CD4-positive, alpha-beta T cell treated with Interferon alpha-2 for 1 hour (primary cell): Measurements from ENCODE around the gene YJU2.
A peak's percentile ranks its signal among the peaks of the same experiment; 100 is the strongest.

ENCODE experiments used
- DNase-seq, 2 donors: peaks; one replicate each; pipeline ENCODE4 v3.0.0-alpha.2; 2020 to 2022

The YJU2 gene

GRCh38 chr19:4301590-4302242 is 54.8 kb downstream of the YJU2 start:
- no peak for DNase-seq

DNA sequence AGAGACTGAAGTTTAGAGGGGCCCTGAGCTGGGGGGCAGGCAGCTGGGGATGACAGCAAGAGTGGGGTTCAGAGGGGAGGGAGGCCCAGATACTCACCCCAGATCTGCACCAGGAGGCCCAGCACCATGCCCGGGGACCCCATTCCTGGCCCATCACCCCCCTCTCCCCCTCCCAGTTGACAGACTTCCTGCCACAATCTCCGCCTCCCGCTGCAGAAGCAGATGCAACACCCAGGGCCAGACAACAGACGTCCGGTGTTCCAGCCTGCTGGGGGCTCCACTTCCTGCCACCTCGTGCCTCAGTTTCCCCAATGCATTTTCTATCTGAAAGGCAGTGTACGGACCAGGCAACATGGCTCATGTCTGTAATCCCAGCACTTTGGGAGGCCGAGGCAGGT is 55.4 kb downstream of the YJU2 start, which contains the start of gene TMIGD2:
TMIGD2 (minus strand) TSS at position 147 of the 398 bp plus-strand sequence; CDS start at position 143, 4 bp downstream.
- peak in 1 of 2 donors; percentile 17 for DNase-seq

GRCh38 chr19:4303819-4304537 is 57.1 kb downstream of the YJU2 start:
- DNase-seq: no peak

DNA sequence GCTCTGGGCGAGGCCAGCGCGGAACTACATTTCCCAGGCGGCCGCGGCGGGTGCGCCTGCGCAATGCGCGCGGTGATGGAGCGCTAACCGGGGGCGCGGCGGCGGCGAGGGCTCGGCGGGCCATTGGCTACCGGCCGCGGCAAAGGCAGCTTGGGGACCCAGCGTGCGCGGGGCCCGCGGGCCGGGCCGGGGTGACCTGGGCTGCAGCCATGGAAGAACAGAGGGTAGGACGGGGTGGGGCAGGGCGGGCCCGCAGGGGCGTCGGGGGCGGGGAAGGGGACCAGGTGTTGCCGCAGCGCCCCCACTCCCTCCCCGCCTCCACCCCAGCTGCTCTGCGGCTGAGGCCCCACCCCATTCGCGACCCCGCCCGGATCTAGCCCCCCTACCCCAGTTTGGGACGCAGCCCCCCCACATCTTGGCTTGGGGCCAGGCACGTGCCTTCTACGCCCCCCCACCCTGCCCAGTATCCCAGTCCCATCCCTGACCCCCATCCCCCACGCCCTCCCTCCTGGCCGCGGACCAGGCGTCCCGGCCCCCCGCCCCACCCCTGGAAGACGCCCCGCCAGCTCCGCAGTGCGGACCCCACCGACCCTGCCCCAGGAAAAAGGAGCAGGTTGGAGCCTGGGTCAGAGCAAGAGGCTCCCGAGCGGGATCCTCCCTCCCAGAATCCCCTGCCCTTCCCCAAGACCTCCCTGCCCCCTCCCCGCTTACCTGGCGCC is 57.8 kb downstream of the YJU2 start, which contains the start of gene FSD1:
FSD1 (plus strand) TSS at position 61 of the 719 bp plus-strand sequence; CDS start at position 210, 149 bp downstream.
- DNase-seq: peak; percentile 63 to 64

- DNase-seq: no peak
These were observed 58.4 kb downstream of the YJU2 start for GRCh38 chr19:4305257-4305612.

DNA sequence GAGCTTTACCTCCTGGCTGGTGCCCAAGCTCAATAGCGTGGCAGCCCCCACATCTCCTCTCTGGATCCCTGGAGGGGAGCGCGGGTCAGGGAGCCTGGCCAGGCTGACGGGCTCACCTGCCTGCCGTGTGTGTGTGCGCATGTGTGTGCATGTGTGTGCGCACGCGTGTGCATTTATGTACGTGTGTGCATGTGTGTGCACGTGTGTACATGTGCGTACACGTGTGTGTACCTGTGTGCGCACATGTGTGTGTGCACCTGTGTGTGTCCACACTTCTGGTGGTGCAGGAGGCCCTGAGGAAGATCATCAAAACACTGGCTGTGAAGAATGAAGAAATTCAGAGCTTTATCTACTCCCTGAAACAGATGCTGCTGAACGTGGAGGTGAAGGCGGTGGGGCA is 58.8 kb downstream of the YJU2 start:
- DNase-seq: no peak

- DNase-seq: no peak
These were observed 63.6 kb downstream of the YJU2 start for GRCh38 chr19:4310247-4311121.

- DNase-seq: no peak
These were observed 67.1 kb downstream of the YJU2 start for GRCh38 chr19:4313847-4314490.

GRCh38 chr19:4316956-4317355 is 70.1 kb downstream of the YJU2 start:
- DNase-seq: no peak

DNA sequence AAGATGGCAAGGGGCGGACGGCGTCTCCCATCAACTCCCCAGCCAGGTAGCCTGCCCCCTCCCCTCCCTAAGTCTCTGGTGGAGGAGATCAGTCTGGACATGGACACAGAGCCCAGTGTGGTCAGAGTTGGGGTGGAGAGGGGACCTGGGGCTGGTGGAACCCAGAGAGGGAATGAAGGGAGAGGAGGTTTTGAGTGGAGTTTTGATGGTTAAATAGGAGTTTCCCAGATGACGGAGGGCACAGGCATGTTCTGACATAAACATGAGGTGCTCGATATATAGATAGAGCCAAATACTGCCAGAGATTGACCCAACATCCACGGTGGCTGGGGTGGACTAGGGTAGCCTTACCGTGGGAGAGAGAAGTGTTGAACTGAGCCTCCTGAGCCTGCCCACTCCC is 71.6 kb downstream of the YJU2 start:
- no peak for DNase-seq
